Activated T-helper 1 cell treated with anti-CD3 and anti-CD28 coated beads, Interleukin-12 subunit alpha, Interleukin-12 subunit beta, Interleukin-2, Interleukin-4 antibody, amounts not matched to agents 30 ng/mL and 10 ng/mL and 1 ng/mL, durations not matched to agents 14 hours and 24 hours and 36 hours (primary cell): ENCODE data around the gene BCL2L11. TPM values are rescaled to one million over a fixed set of nuclear protein-coding genes. Genes with fewer than 3 reads are reported as not detected.

Experiments
- DNase-seq: peaks from one replicate; pipeline ENCODE4 v3.0.0; 2021; ENCODE audit warnings: low spot score
- H3K27ac Mint-ChIP-seq: one replicate; pipeline ENCODE4 v1.8.0; 2021; ENCODE audit warnings: mild to moderate bottlenecking, mixed read lengths
- H3K27me3 Mint-ChIP-seq: one replicate; pipeline ENCODE4 v1.8.0; 2022; ENCODE audit warnings: mild to moderate bottlenecking, moderate library complexity, mixed read lengths; ENCODE audit not compliant: insufficient read depth
- H3K36me3 Mint-ChIP-seq: one replicate; pipeline ENCODE4 v1.8.0; 2021; ENCODE audit warnings: low read depth, mixed read lengths
- H3K4me1 Mint-ChIP-seq: one replicate; pipeline ENCODE4 v1.8.0; 2021; ENCODE audit warnings: low read depth, mixed read lengths
- H3K4me3 Mint-ChIP-seq: one replicate; pipeline ENCODE4 v1.8.0; 2021; ENCODE audit warnings: mild to moderate bottlenecking, moderate library complexity, mixed read lengths
- H3K9me3 Mint-ChIP-seq: one replicate; pipeline ENCODE4 v1.8.0; 2021; ENCODE audit warnings: mixed read lengths
- intact Hi-C: fragments of 100-400 bp; cut with micrococcal nuclease; formaldehyde crosslinking; loops from one replicate; pipeline ENCODE4 v1.15.1; 2024
- total RNA-seq: library from RNA; stranded (reverse); gene quantifications from 2 replicates; pipeline ENCODE4 v1.2.3, GENCODE V29; 2022

The BCL2L11 gene
- total RNA-seq, 1 donor from 2014 or later = 335 TPM

DNA sequence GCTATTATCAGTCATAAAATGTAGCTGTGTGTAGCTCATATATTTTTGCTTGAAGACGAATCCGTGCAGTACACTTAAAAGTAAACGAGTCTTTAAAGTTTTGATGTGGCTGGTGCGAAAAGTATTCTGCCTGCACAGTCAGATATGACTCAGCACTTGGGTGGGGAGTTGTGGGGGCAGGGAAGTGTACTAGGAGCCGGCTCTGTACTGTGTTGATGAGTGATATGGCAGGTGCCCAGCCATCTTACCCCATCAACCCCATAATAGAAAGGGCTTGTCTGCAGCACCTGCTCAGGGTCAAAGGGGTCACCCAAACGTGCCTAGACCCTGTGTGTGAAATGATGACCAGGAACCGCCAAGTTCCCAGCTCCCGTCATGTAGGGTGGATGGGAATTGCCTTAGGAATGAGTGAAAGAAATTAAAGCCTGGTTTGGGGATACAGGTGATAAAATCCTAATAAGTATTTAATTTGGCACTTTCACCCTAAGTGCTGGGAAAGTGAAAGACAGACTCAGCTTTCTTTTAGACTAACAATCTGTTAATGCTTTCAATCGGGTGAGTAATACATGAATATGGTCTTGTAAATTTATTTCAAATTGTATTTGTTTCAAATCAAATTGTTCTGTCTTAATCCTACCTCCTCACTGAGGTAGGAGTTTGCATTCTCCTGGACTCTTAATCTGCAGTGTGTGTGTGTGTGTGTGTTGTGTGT is 48.0 kb downstream of the BCL2L11 start:
- Mint-ChIP-seq H3K27me3 (peaks cover 12% of the 10 kb centered on the region), H3K36me3 (peaks cover 45% of the 10 kb centered on the region), H3K9me3 (no peaks in the 10 kb centered on the region), H3K4me3 (peak overlapping the region; percentile 0), H3K27ac (peak overlapping the region; percentile 76), H3K4me1 (peaks cover 60% of the 10 kb centered on the region)
- intact Hi-C loops = loop anchor here (1.0 to 5.0 kb wide), 3 partner anchors 41 to 69 kb away; no protein-coding TSS in a partner anchor
- peak; percentile 61 for DNase-seq

- peaks cover 57% of the 10 kb centered on the region for H3K4me1 Mint-ChIP-seq
- H3K36me3 Mint-ChIP-seq = peaks cover 40% of the 10 kb centered on the region
- intact Hi-C loops = loop anchor here (2.0 to 5.0 kb wide), 2 partner anchors 46 to 68 kb away; no protein-coding TSS in a partner anchor
- no peak overlapping the region for H3K4me3 Mint-ChIP-seq
- H3K9me3 Mint-ChIP-seq = no peaks in the 10 kb centered on the region
- H3K27ac Mint-ChIP-seq = peak overlapping the region; percentile 66
- H3K27me3 Mint-ChIP-seq = peaks cover 12% of the 10 kb centered on the region
- DNase-seq = no peak
Observed at GRCh38 chr2:111169268-111169667, 48.6 kb downstream of the BCL2L11 start.

DNA sequence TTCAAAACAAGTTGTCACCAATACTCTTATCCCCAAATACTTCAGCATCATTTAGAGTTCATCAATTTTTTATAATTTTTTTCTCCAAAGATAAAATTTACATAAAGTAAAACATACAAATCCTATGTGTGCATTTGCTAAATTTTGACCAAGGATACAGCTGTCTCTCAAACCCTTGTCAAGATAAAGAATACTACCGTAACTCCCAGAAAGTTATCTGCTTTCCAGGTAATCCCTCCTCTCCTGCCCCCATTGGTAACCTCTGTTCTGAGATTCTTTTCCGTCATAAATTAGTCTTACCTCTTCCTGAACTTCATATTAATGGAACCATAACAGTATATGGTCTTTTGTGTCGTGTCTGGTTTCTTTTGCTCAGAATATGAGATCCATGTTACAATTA is 49.2 kb downstream of the BCL2L11 start:
- Mint-ChIP-seq H3K4me3 (no peak overlapping the region), H3K36me3 (peaks cover 34% of the 10 kb centered on the region), H3K27me3 (peaks cover 18% of the 10 kb centered on the region), H3K4me1 (peaks cover 53% of the 10 kb centered on the region), H3K27ac (no peak overlapping the region), H3K9me3 (no peaks in the 10 kb centered on the region)
- intact Hi-C loops = loop anchor here (2.0 to 5.0 kb wide), 2 partner anchors 47 to 67 kb away; no protein-coding TSS in a partner anchor
- DNase-seq = no peak

GRCh38 chr2:111171337-111171930 is 50.7 kb downstream of the BCL2L11 start:
- H3K27ac Mint-ChIP-seq = no peak overlapping the region

DNA sequence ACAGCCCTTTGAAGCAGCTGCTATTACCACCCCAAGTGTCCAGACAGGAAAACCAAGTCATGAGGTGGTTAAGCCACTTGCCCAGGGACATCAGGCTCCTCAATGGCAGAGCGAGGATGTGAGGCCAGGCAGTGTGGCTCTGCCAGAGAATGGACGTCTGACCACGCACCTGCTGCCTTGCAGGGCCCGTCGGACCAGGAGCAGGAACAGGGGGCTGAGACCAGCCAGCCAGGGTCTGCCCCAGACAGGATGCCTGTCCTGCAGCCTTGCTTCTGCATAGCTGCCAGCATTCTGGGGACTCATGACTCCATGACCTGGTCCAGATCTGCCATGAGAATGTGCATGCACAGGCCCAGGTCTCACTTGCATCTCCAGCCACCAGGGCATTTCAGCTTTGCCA is 52.0 kb downstream of the BCL2L11 start:
- DNase-seq = no peak
- Mint-ChIP-seq H3K9me3 (no peaks in the 10 kb centered on the region), H3K36me3 (peaks cover 15% of the 10 kb centered on the region), H3K4me1 (peaks cover 35% of the 10 kb centered on the region), H3K27me3 (peaks cover 26% of the 10 kb centered on the region), H3K27ac (no peak overlapping the region), H3K4me3 (no peak overlapping the region)
- intact Hi-C loops = no loop called here

More at GRCh38 chr2:111171337-111171930, 50.7 kb downstream of the BCL2L11 start:
- DNase-seq = no peak
- Mint-ChIP-seq H3K4me3 (no peak overlapping the region), H3K27me3 (peaks cover 22% of the 10 kb centered on the region), H3K9me3 (no peaks in the 10 kb centered on the region), H3K36me3 (peaks cover 25% of the 10 kb centered on the region), H3K4me1 (peaks cover 46% of the 10 kb centered on the region)
- intact Hi-C loops = no loop called here

- intact Hi-C loops = no loop called here
- Mint-ChIP-seq H3K27ac (no peak overlapping the region), H3K27me3 (peaks cover 28% of the 10 kb centered on the region), H3K4me1 (peaks cover 28% of the 10 kb centered on the region), H3K36me3 (peaks cover 13% of the 10 kb centered on the region), H3K4me3 (no peak overlapping the region), H3K9me3 (no peaks in the 10 kb centered on the region)
- no peak for DNase-seq
Observed at GRCh38 chr2:111173338-111173737, 52.6 kb downstream of the BCL2L11 start.

- intact Hi-C loops = no loop called here
- Mint-ChIP-seq H3K27ac (no peak overlapping the region), H3K27me3 (peaks cover 28% of the 10 kb centered on the region), H3K36me3 (peaks cover 10% of the 10 kb centered on the region), H3K9me3 (no peaks in the 10 kb centered on the region), H3K4me1 (peaks cover 23% of the 10 kb centered on the region), H3K4me3 (no peak overlapping the region)
- no peak for DNase-seq
Observed at GRCh38 chr2:111173856-111174255, 53.1 kb downstream of the BCL2L11 start.

GRCh38 chr2:111175615-111176014 is 54.9 kb downstream of the BCL2L11 start:
- no peak for DNase-seq
- intact Hi-C loops = no loop called here
- Mint-ChIP-seq H3K36me3 (peaks cover 2% of the 10 kb centered on the region), H3K27ac (no peak overlapping the region), H3K9me3 (no peaks in the 10 kb centered on the region), H3K4me1 (peaks cover 9% of the 10 kb centered on the region), H3K27me3 (peaks cover 37% of the 10 kb centered on the region), H3K4me3 (no peak overlapping the region)

GRCh38 chr2:111176388-111176787 is 55.7 kb downstream of the BCL2L11 start:
- Mint-ChIP-seq H3K36me3 (no peaks in the 10 kb centered on the region), H3K4me1 (peaks cover 7% of the 10 kb centered on the region), H3K4me3 (no peak overlapping the region), H3K27ac (no peak overlapping the region), H3K27me3 (peaks cover 37% of the 10 kb centered on the region), H3K9me3 (no peaks in the 10 kb centered on the region)
- DNase-seq = no peak
- intact Hi-C loops = no loop called here

- intact Hi-C loops = no loop called here
Observed at GRCh38 chr2:111176867-111177266, 56.2 kb downstream of the BCL2L11 start.

GRCh38 chr2:111178296-111178695 is 57.6 kb downstream of the BCL2L11 start:
- H3K9me3 Mint-ChIP-seq = no peaks in the 10 kb centered on the region
- H3K27me3 Mint-ChIP-seq = peaks cover 31% of the 10 kb centered on the region
- H3K27ac Mint-ChIP-seq = no peak overlapping the region
- no peak overlapping the region for H3K4me3 Mint-ChIP-seq
- H3K4me1 Mint-ChIP-seq = no peaks in the 10 kb centered on the region
- DNase-seq = no peak
- no peaks in the 10 kb centered on the region for H3K36me3 Mint-ChIP-seq
- intact Hi-C loops = no loop called here

More at GRCh38 chr2:111176867-111177266, 56.2 kb downstream of the BCL2L11 start:
- DNase-seq = no peak
- H3K4me1 Mint-ChIP-seq = peaks cover 3% of the 10 kb centered on the region
- no peak overlapping the region for H3K4me3 Mint-ChIP-seq
- peaks cover 34% of the 10 kb centered on the region for H3K27me3 Mint-ChIP-seq
- H3K27ac Mint-ChIP-seq = no peak overlapping the region
- no peaks in the 10 kb centered on the region for H3K36me3 Mint-ChIP-seq
- no peaks in the 10 kb centered on the region for H3K9me3 Mint-ChIP-seq

- H3K36me3 Mint-ChIP-seq = no peaks in the 10 kb centered on the region
- peaks cover 31% of the 10 kb centered on the region for H3K27me3 Mint-ChIP-seq
- H3K27ac Mint-ChIP-seq = no peak overlapping the region
- no peaks in the 10 kb centered on the region for H3K9me3 Mint-ChIP-seq
- DNase-seq = no peak
- no peak overlapping the region for H3K4me3 Mint-ChIP-seq
- intact Hi-C loops = no loop called here
- no peaks in the 10 kb centered on the region for H3K4me1 Mint-ChIP-seq
Observed at GRCh38 chr2:111178730-111179405, 58.2 kb downstream of the BCL2L11 start.

DNA sequence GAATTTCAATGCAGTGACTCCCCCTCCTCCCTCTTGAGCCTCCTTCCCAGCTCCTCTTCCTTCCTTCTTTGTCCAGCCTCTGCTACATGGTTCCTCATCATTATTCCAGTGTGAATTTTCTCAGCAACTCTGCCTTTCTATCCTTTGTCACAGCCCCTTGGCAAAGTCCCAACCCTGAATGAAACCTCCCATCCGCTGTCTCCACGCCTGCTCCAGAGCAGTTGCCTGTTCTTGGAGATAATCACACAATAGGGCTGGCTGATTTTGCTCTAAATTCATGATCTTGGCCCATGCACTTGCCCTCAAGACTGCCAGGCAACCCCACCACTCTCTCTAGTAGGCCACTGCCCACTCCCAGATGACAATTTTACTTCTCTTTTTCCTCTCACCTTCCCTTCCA is 61.4 kb downstream of the BCL2L11 start:
- no peak for DNase-seq
- Mint-ChIP-seq H3K4me3 (no peak overlapping the region), H3K9me3 (no peaks in the 10 kb centered on the region), H3K27me3 (peaks cover 31% of the 10 kb centered on the region), H3K36me3 (no peaks in the 10 kb centered on the region), H3K27ac (no peak overlapping the region), H3K4me1 (peaks cover 17% of the 10 kb centered on the region)
- intact Hi-C loops = no loop called here
